Tongue (tissue), 2 donors: ENCODE data around the gene IPO7. TPM values are rescaled to one million over a fixed set of nuclear protein-coding genes. Genes with fewer than 3 reads are reported as not detected.
A peak's percentile ranks its signal among the peaks of the same experiment; 100 is the strongest.
"Not testable (repeated sequence)": the region's sequence is repeated elsewhere in the genome, so short reads cannot be mapped to it uniquely, and the experiment has no call there.

Source experiments
- DNase-seq: peaks from one replicate; pipeline ENCODE4 v3.0.0-alpha.2; 2015
- total RNA-seq: library from RNA; depleted of rRNA; stranded (reverse); fragments of >200 nt; gene quantifications from one replicate; pipeline ENCODE4 v1.2.3, GENCODE V29; 2014

The IPO7 gene
- total RNA-seq: 144 TPM

GRCh38 chr11:9384535-9385326, at the start of gene IPO7:
IPO7 (plus strand) TSS chr11:9384652; CDS start chr11:9384764, 112 bp downstream.
- peak; percentile 95 for DNase-seq

DNA sequence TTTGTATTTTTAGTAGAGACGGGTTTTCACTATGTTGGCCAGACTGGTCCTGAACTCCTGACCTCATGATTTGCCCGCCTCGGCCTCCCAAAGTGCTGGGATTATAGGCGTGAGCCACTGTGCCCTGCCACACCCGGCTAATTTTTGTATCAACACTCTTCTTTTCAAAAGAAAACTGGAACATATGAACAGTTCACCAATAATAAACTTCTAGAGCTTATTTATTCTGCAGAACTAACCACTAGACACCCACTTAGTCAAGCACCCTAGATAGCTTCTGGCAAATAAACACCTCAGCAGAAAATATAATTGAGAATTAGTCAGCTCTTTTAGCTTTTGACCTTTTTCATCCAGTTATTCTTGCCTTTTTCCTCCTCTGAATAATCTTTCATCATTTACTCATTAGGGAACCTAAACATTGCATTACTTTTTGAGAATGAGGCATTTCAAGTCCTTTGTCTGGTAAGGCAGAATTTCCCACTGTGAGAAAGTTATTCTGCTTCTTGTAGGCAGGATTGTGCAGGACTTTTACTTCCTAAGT, 42.7 kb upstream of the IPO7 start:
- no peak for DNase-seq

- peak; percentile 38 for DNase-seq
Observed at GRCh38 chr11:9344061-9344680, 40.3 kb upstream of the IPO7 start.

DNA sequence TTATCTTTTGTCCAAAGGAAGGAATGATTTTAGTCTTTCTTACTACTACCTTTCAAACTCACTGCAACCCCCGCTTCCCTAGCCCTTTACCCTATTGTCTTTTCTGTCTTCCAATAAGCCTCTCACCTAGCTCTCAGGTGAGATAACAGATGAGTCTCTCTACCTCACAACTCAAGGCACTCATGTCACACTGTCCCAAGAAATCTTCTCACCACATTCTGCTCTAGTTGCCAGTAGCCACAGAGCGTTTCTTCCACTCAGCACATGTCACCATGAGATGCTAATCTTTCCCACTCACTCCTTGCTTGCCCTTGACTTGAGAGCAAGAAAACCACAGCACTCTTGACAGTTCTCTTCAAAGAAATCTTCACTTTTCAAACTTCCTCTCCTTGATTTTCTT, 37.4 kb upstream of the IPO7 start:
- DNase-seq: no peak

DNA sequence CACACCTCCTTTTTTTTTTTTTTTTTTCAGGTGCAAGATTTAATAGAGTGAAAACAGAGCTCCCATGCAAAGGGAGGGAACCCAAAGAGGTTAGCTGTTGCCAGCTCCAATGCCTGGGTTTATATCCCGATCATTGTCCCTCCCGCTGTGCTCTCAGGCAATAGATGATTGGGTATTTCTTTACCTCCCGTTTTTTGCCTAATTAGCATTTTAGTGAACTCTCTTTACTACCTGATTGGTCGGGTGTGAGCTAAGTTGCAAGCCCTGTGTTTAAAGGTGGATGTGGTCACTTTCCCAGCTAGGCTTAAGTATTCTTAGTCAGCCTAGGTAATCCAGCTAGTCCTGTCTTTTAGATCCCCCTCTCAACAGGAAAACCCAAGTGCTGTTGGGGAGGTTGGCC, 36.7 kb upstream of the IPO7 start:
- DNase-seq: not testable (repeated sequence)

DNA sequence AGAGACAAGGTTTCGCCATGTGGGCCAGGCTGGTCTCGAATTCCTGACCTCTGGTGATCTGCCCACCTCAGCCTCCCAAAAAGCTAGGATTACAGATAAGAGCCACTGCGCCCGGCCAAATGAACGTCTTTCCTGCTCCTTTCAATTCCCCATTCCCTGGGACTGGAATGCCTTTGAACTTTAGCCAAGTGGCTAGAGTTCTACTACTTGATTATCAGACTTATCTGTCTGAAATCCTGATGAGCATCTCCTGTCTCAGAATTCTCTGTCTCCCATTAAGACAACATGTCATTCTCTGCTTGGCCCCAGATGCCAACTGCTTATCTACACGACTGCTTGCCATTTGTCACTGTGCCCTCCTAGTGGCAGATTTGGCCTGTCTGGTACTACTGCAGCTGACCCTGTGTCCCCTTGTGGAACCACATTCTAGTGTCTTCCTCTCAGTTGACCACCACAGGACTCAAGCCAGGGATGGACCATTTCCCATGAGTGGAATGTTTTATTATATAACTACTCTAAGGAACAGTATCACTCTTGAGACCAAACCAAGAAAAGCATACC, 33.1 kb upstream of the IPO7 start:
- DNase-seq: no peak

DNA sequence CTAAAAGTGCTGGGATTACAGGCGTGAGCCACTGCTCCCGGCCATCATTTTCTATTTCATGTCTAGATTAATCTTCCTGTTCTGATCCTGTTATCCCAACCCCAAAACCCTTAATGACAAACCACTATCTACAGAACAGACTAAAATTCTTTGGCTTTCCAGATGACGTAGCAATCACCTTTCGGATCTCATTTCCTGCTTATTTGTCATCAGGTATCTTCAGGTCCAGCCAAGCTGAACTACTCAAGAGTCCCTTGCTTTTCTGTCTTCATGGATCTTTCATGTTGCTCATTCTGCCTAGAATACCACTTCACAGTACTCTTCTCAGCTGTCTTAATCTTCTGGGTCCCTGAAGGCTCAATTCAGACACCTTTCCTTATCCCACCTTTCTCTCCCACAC, 27.4 kb upstream of the IPO7 start:
- DNase-seq: no peak

DNA sequence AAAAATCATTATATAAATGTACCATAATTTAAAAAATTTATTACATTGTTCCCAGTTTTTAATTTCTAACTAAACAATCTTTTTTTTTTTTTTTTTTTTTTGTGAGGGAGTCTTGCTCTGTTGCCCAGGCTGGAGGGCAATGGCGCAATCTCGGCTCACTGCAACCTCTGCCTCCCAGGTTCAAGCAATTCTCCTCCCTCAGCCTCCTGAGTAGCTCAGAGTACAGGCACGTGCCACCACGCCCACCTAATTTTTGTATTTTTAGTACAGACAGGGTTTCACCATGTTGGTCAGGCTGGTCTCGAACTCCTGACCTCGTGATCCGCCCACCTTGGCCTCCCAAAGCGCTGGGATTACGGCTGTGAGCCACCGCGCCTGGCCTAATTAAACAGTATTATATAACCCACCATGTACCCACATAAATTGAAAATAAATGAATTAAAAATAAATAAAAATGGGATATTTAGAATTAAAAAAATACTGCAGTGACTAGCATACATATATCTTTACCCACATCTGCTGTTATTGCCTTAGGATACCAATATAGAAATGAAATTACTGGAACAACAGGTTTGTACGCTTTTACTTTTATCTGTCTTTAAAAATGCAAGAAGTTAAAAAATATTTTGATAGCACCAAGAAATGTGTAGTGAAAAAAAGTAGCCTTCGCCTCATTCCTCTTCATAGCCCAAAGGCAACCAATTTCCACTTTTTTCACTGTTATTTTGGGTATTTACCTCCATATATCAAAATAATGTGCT, 23.4 kb upstream of the IPO7 start:
- not testable (repeated sequence) for DNase-seq

GRCh38 chr11:9362393-9362863, 22.0 kb upstream of the IPO7 start:
- no peak for DNase-seq

DNA sequence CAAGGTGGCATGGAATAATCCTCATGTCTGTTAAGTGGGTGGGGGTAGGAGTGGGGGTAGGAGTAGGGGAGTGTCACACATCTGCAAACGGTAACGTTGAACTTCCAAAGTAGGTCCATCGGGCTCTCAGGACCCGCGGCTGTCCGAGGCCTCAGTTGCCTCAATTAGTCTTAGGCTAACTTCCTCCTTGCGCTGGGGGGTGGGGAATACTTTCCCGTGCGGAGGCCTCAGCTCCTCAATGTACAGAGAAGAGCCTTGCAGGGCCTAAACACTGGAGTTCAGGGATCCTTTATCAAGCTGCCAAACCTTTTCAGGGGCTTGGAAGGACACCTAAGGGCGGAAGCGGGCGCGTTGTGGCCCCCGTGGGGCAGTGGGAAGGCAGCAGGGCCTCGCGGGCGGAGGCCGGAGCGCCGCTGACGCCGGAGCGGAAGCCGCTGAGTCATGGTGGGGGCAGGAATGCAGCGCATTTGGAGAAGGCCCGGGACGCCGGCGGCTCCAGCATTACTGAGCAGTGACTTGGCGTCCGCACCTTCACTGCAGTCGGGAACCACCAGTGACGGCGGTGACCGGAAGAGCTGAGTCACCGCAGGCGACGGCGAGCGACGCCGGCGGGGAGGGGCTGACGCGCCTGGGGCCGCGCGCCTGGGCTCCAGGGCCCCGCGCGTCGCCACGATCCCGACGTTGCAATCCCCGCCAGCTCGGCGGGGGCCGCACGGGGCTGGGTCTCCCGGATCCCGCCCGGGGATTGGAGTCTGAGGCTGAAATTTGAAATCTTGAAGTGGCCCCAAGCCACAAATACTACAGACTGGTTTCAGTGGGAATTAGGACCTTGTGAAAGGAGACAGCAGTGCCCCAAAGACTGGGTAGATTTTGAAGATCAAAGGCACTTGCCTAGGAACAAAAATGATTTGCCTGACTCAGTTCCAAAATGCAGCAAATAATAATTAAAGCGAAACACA, 20.2 kb upstream of the IPO7 start:
- DNase-seq: peak; percentile 94

- no peak for DNase-seq
Observed at GRCh38 chr11:9367551-9367950, 16.9 kb upstream of the IPO7 start.

DNA sequence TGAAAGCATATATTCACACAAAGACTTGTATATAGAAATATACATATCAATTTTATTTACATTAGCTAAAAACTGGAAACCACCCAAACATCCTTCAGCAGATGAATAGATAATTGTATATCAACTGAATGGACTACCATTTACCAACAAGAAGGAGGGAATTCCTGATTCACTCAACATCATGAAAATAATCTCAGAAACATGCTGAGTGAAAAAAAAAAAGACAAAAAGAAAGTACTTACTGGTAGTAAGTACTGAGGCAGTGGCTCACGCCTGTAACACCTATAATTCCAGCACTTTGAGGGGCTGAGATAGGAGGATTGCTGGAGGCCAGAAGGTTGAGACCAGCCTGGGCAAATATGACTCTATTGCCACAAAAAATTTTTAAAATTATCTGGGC, 7.4 kb upstream of the IPO7 start:
- DNase-seq: no peak

DNA sequence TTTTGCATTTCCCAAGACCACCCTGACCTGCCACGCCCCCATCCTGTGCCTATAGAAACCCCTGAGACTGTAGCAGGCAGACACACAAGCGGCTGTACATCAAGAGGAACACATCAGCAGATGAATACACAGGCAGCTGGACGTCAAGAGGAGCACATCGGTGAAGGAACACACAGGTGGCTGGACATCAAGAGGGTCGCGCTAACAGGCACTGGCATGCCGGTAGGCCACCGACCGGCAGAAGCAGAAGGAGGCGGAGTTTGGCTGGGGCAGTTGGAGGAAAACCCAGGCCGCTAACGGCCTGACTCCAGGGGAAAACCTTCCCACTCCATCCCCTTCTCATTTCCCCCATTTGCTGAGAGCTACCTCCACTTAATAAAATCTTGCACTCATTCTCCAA, 5.4 kb upstream of the IPO7 start:
- DNase-seq: no peak

DNA sequence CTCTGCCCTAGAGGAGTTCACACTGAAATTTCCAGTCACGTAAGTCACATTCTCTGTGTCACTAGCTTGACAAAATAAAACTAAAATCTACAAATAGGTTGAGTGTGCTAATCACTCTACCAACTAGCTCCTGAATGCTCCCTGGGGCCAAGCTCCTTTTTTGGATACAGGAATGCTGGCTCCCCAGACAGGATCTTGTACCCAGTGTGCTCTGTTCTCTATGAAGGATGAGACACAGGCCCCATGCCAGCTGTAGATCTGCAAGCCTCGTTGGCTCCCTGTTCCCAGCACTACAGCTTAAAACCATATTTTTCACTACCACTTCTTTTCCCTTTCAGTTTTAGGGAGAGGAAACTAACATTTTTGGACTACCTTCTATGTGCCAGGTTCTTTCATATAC, 3.7 kb upstream of the IPO7 start:
- no peak for DNase-seq

DNA sequence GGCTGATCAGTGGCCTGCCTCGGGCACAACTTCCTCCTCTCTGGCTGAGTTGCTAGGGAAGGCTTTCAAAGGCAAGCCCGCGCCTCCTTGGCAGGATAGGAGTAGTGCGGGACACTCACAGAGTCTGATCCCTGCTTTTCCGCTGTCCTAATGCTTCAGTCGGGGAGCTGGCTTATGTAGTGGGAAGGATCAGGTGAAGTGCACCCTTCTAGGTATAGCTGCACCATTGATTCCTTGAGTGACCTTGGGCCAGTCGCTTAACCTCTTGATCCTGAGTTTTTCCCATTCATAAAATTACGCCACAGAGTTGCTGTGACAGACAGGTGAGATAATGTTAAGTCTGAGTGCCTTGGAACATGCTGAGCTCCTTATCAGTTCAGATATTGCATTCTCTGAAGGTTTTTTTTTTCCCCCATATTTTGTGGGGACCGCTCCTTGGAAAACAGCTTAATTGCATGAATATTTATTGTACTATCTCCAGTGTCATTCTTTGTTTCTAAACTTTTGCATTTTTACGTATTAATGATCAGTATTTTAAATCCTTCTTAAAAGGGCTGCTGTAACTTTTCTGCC, 961 bp downstream of the IPO7 start:
- DNase-seq: no peak

DNA sequence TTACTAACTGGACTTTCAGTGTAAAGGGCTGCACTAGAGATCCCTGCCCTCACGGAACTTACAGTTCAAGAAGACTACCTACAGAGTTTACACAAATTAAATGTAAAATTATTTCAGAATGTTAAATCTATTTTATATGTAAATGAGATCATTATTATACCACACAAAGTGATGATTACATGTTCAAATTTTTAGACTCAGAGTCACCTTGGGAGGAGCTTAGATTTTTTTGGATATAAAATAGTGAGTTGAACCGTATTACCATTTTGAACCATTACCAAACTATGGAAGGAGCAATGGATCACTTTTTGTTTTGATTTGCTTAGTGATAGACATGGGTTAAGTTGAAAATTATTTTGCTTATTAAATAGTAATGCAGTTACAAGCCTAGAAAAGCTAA, 1.6 kb downstream of the IPO7 start:
- DNase-seq: no peak

GRCh38 chr11:9386901-9387300, 2.4 kb downstream of the IPO7 start:
- no peak for DNase-seq

GRCh38 chr11:9396310-9396709, 11.9 kb downstream of the IPO7 start:
- no peak for DNase-seq

- DNase-seq: no peak
Observed at GRCh38 chr11:9396752-9397151, 12.3 kb downstream of the IPO7 start.

- no peak for DNase-seq
Observed at GRCh38 chr11:9397746-9398680, 13.6 kb downstream of the IPO7 start.
